GM19468 (cell line): ENCODE data around the gene SUPT5H.
"Not testable (repeated sequence)": the region's sequence is repeated elsewhere in the genome, so short reads cannot be mapped to it uniquely, and the experiment has no call there.

Experiments used
- ATAC-seq: cut with Tn5 transposase; IDR thresholded peaks from one replicate; pipeline ENCODE4 v1.9.1; 2021; ENCODE audit warnings: mild to moderate bottlenecking, moderate library complexity, moderate number of reproducible peaks; ENCODE audit not compliant: unreplicated experiment; ENCODE audit errors: extremely low read depth

The SUPT5H gene

GRCh38 chr19:39449116-39449797 lies 3.9 kb downstream of the SUPT5H start:
- ATAC-seq: no peak

- not testable (repeated sequence) for ATAC-seq
Measured at GRCh38 chr19:39451257-39451656, 5.9 kb downstream of the SUPT5H start.

- no peak for ATAC-seq
Measured at GRCh38 chr19:39463403-39463802, 18.0 kb downstream of the SUPT5H start.

GRCh38 chr19:39465956-39466747 lies 20.8 kb downstream of the SUPT5H start:
- ATAC-seq: no peak

- no peak for ATAC-seq
Measured at GRCh38 chr19:39467941-39468340, 22.6 kb downstream of the SUPT5H start.

- no peak for ATAC-seq
Measured at GRCh38 chr19:39469036-39469435, 23.7 kb downstream of the SUPT5H start.

GRCh38 chr19:39469567-39469966 lies 24.2 kb downstream of the SUPT5H start:
- ATAC-seq: no peak

- no peak for ATAC-seq
Measured at GRCh38 chr19:39470724-39471339, 25.4 kb downstream of the SUPT5H start.

- no peak for ATAC-seq
Measured at GRCh38 chr19:39471756-39472536, 26.6 kb downstream of the SUPT5H start.

GRCh38 chr19:39472746-39473442 lies 27.5 kb downstream of the SUPT5H start:
- ATAC-seq: no peak

GRCh38 chr19:39473443-39473960 lies 28.1 kb downstream of the SUPT5H start:
- ATAC-seq: no peak

GRCh38 chr19:39474139-39474620 lies 28.8 kb downstream of the SUPT5H start:
- ATAC-seq: no peak

- ATAC-seq: no peak
Measured at GRCh38 chr19:39475748-39476147, 30.4 kb downstream of the SUPT5H start.

GRCh38 chr19:39479319-39479801 lies 34.0 kb downstream of the SUPT5H start:
- not testable (repeated sequence) for ATAC-seq

GRCh38 chr19:39479916-39480315 lies 34.5 kb downstream of the SUPT5H start:
- no peak for ATAC-seq

GRCh38 chr19:39480337-39481228 lies 35.2 kb downstream of the SUPT5H start, which contains the start of gene TIMM50:
Gene TIMM50 (plus strand): TSS chr19:39480838. CDS start chr19:39480854, 16 bp downstream.
- peak; percentile 59 for ATAC-seq

- no peak for ATAC-seq
Measured at GRCh38 chr19:39481229-39481545, 35.8 kb downstream of the SUPT5H start.

- ATAC-seq: no peak
Measured at GRCh38 chr19:39481676-39482075, 36.3 kb downstream of the SUPT5H start.
